DMS53 treated with DMSO at 0.1 percent for 48 hours (cell line): ENCODE results near the gene ACVR1C.
A peak's percentile ranks its signal among the peaks of the same experiment; 100 is the strongest.

ENCODE experiments used
- DNase-seq: peaks from one replicate; lab custom pipeline; 2025; ENCODE audit not compliant: unreplicated experiment; lab: John Stamatoyannopoulos, UW

ACVR1C gene

GRCh38 chr2:157500334-157500733 lies 128.3 kb downstream of the ACVR1C start:
- no peak for DNase-seq

- DNase-seq: no peak
These were observed 130.2 kb downstream of the ACVR1C start for GRCh38 chr2:157498483-157498882.

- DNase-seq: peak; percentile 73
These were observed 130.9 kb downstream of the ACVR1C start for GRCh38 chr2:157497638-157498314.

- DNase-seq: peak; percentile 56
These were observed 136.4 kb downstream of the ACVR1C start for GRCh38 chr2:157492189-157492773.

GRCh38 chr2:157489983-157490382 lies 138.7 kb downstream of the ACVR1C start:
- no peak for DNase-seq

- DNase-seq: no peak
These were observed 139.8 kb downstream of the ACVR1C start for GRCh38 chr2:157488877-157489276.

GRCh38 chr2:157487747-157488146 lies 140.9 kb downstream of the ACVR1C start:
- DNase-seq: no peak

- no peak for DNase-seq
These were observed 141.4 kb downstream of the ACVR1C start for GRCh38 chr2:157487271-157487610.

GRCh38 chr2:157486596-157487270 lies 141.9 kb downstream of the ACVR1C start:
- DNase-seq: no peak

- DNase-seq: no peak
These were observed 148.3 kb downstream of the ACVR1C start for GRCh38 chr2:157480182-157480961.

GRCh38 chr2:157479081-157480027 lies 149.3 kb downstream of the ACVR1C start:
- DNase-seq: no peak

GRCh38 chr2:157477919-157478318 lies 150.7 kb downstream of the ACVR1C start:
- DNase-seq: no peak

- DNase-seq: no peak
These were observed 151.5 kb downstream of the ACVR1C start for GRCh38 chr2:157476953-157477709.
